MM.1S (cell line): ENCODE results near the gene CDH2.

ENCODE experiments used
- DNase-seq: peaks from one replicate; pipeline ENCODE4 v3.0.0-alpha.2; 2015
- H2AFZ ChIP-seq: fragments of 300-600 bp; sonication (generic); 2 replicates; pipeline ENCODE4 v1.6.0; 2016; ENCODE audit warnings: antibody characterized with exemption, low read length
- H3F3A ChIP-seq: fragments of 300-600 bp; sonication (generic); 2 replicates; pipeline ENCODE4 v1.6.1; 2016; ENCODE audit warnings: mild to moderate bottlenecking, antibody characterized with exemption, low read length, moderate library complexity, mixed read lengths; ENCODE audit not compliant: insufficient read depth
- H3K27ac ChIP-seq: fragments of 300-600 bp; sonication (generic); 2 replicates; pipeline ENCODE4 v1.5.1; 2016; ENCODE audit warnings: mild to moderate bottlenecking, low read length
- H3K27me3 ChIP-seq: fragments of 300-600 bp; sonication (generic); replicated peaks from 2 replicates; pipeline ENCODE4 v1.6.0; 2016; ENCODE audit warnings: low read length; ENCODE audit not compliant: insufficient read depth
- H3K36me3 ChIP-seq: fragments of 300-600 bp; sonication (generic); replicated peaks from 2 replicates; pipeline ENCODE4 v1.6.1; 2016; ENCODE audit warnings: mild to moderate bottlenecking, low read length, mixed read lengths; ENCODE audit not compliant: insufficient read depth
- H3K4me1 ChIP-seq: fragments of 300-600 bp; sonication (generic); 2 replicates; pipeline ENCODE4 v1.6.1; 2016; ENCODE audit warnings: low read length, mixed read lengths
- H3K4me2 ChIP-seq: fragments of 300-600 bp; sonication (generic); 2 replicates; pipeline ENCODE4 v1.6.0; 2016; ENCODE audit warnings: low read depth, low read length
- H3K4me3 ChIP-seq: fragments of 300-600 bp; sonication (generic); 2 replicates; pipeline ENCODE4 v1.5.1; 2016; ENCODE audit warnings: low read length, mixed read lengths
- H3K79me2 ChIP-seq: fragments of 300-600 bp; sonication (generic); 2 replicates; pipeline ENCODE4 v1.6.1; 2016; ENCODE audit warnings: mixed run types, low read length, mixed read lengths
- H3K9ac ChIP-seq: fragments of 300-600 bp; sonication (generic); 2 replicates; pipeline ENCODE4 v1.6.1; 2016; ENCODE audit warnings: low read length, mixed read lengths
- H3K9me2 ChIP-seq: fragments of 300-600 bp; sonication (generic); replicated peaks from 2 replicates; pipeline ENCODE4 v1.6.1; 2016; ENCODE audit warnings: mild to moderate bottlenecking, low read length, mixed read lengths; ENCODE audit not compliant: insufficient read depth
- H3K9me3 ChIP-seq: fragments of 300-600 bp; sonication (generic); replicated peaks from 2 replicates; pipeline ENCODE4 v1.6.1; 2016; ENCODE audit warnings: mild to moderate bottlenecking, low read length, mixed read lengths; ENCODE audit not compliant: insufficient read depth
- H4K20me1 ChIP-seq: fragments of 300-600 bp; sonication (generic); 2 replicates; pipeline ENCODE4 v1.6.1; 2016; ENCODE audit warnings: mild to moderate bottlenecking, low read length, moderate library complexity, mixed read lengths; ENCODE audit not compliant: insufficient read depth
- CTCF ChIP-seq: fragments of 300-600 bp; sonication (generic); IDR thresholded peaks from 2 replicates; pipeline ENCODE4 v1.5.1; 2016; ENCODE audit warnings: antibody characterized with exemption, low read length, mixed read lengths
- EZH2 ChIP-seq: fragments of 300-600 bp; sonication (generic); optimal IDR thresholded peaks from 2 replicates; pipeline ENCODE3; 2017; ENCODE audit warnings: low read depth, mild to moderate bottlenecking, antibody characterized with exemption, low read length, mixed read lengths
- EZH2phosphoT487 ChIP-seq: fragments of 300-600 bp; sonication (generic); IDR thresholded peaks from 2 replicates; pipeline ENCODE4 v1.6.1; 2018; ENCODE audit warnings: antibody characterized with exemption, low read length

CDH2 gene

DNA sequence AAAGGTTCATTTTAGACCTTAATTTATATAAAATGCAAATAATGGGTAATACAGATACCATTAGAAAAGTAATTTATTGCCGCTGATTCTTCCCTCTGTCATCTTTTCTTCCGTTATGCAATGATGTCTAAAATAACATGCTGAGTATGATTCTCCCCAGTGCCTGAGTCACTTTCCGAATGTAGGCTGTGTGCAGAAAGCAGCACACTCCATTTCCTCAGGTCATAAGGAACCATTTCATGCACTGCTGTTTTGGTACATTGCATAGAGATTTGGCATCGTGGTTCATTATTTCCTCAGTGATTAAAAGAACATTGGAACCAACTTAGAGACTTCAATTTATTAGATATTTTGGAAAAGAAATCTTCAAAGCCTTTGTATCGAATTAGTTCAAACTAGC is 173.5 kb downstream of the CDH2 start:
- TF ChIP-seq CTCF, result no peak
- no peak for TF ChIP-seq EZH2phosphoT487
- TF ChIP-seq EZH2, result no peak
- Histone ChIP-seq H3K9ac (no peak overlapping the region), H3K27ac (no peak overlapping the region), H4K20me1 (no peaks in the 10 kb centered on the region), H3K9me2 (no peaks in the 10 kb centered on the region), H3K4me1 (no peaks in the 10 kb centered on the region), H3K4me2 (no peak overlapping the region), H3F3A (no peaks in the 10 kb centered on the region), H3K4me3 (no peak overlapping the region), H3K27me3 (no peaks in the 10 kb centered on the region), H3K36me3 (no peaks in the 10 kb centered on the region), H3K79me2 (no peaks in the 10 kb centered on the region), H3K9me3 (no peaks in the 10 kb centered on the region), H2AFZ (no peak overlapping the region)
- no peak for DNase-seq

DNA sequence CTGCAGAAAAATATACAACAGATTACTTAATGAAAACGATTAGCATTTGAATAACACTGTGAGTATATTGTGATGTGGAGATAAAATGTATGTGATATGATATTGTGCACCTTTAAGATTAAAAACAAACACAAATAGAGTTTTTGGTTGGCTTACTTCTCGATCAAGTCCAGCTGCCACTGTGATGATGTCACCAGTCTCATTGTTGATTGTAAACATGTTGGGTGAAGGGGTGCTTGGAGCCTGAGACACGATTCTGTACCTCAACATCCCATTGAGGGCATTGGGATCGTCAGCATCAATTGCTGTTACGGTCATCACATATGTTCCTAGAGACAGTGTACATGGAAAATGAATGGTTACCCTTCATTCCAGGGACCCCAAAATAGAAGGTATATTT is 174.1 kb downstream of the CDH2 start:
- TF ChIP-seq EZH2, result no peak
- Histone ChIP-seq H4K20me1 (no peaks in the 10 kb centered on the region), H3K4me1 (no peaks in the 10 kb centered on the region), H3K9ac (no peak overlapping the region), H3K9me2 (no peaks in the 10 kb centered on the region), H3F3A (no peaks in the 10 kb centered on the region), H3K36me3 (no peaks in the 10 kb centered on the region), H3K4me2 (no peak overlapping the region), H3K4me3 (no peak overlapping the region), H3K9me3 (no peaks in the 10 kb centered on the region), H3K27ac (no peak overlapping the region), H3K79me2 (no peaks in the 10 kb centered on the region), H3K27me3 (no peaks in the 10 kb centered on the region), H2AFZ (no peak overlapping the region)
- no peak for DNase-seq

DNA sequence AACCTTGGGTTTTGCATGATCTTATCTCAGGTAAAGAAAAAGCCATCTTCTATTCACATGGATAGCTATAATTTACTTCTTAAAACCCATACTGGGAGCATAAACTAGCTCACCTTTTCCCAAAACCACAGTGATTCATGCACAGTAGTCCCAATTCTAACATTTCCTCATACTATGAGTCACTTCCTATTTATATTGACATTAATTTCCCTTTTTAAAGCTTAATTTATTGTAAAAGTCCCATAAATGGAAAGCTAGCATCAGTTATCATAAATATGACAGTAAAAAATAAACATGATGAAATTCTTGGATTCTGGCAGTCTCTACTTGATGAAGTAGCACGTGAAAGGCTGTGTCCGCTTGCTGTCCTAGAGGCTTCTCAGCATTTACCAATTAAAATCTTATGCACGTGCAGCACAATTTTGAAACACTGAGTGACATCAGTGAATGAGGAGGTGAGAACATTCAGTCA is 180.1 kb downstream of the CDH2 start:
- no peaks in the 10 kb centered on the region for H3F3A ChIP-seq
- H3K36me3 ChIP-seq, result no peaks in the 10 kb centered on the region
- no peaks in the 10 kb centered on the region for H3K4me1 ChIP-seq
- H3K79me2 ChIP-seq, result no peaks in the 10 kb centered on the region
- no peak for DNase-seq
- no peak overlapping the region for H3K4me3 ChIP-seq
- no peaks in the 10 kb centered on the region for H3K27me3 ChIP-seq
- no peaks in the 10 kb centered on the region for H3K9me2 ChIP-seq
- no peak overlapping the region for H3K27ac ChIP-seq
- no peak overlapping the region for H3K9ac ChIP-seq
- no peak overlapping the region for H3K4me2 ChIP-seq
- H4K20me1 ChIP-seq, result no peaks in the 10 kb centered on the region
- H2AFZ ChIP-seq, result no peak overlapping the region
- no peaks in the 10 kb centered on the region for H3K9me3 ChIP-seq
- TF ChIP-seq EZH2 (no peak), EZH2phosphoT487 (no peak), CTCF (no peak)

GRCh38 chr18:27995770-27996502 is 181.0 kb downstream of the CDH2 start:
- Histone ChIP-seq H2AFZ (no peak overlapping the region), H3K27me3 (no peaks in the 10 kb centered on the region), H3K4me3 (no peak overlapping the region), H3K9me2 (no peaks in the 10 kb centered on the region), H3K4me1 (no peaks in the 10 kb centered on the region), H3K79me2 (no peaks in the 10 kb centered on the region), H3K9ac (no peak overlapping the region), H3K36me3 (no peaks in the 10 kb centered on the region), H3K27ac (no peak overlapping the region), H3K4me2 (no peak overlapping the region), H3K9me3 (no peaks in the 10 kb centered on the region), H3F3A (no peaks in the 10 kb centered on the region), H4K20me1 (no peaks in the 10 kb centered on the region)
- TF ChIP-seq EZH2phosphoT487 (no peak), EZH2 (no peak), CTCF (no peak)
- no peak for DNase-seq
